ENCODE data around the gene CADPS. TPM values are rescaled to one million over a fixed set of nuclear protein-coding genes. Genes with fewer than 3 reads are reported as not detected.

The CADPS gene
- total RNA-seq, 2 donors from 2014 or later: 11.7 to 20.8 TPM

DNA sequence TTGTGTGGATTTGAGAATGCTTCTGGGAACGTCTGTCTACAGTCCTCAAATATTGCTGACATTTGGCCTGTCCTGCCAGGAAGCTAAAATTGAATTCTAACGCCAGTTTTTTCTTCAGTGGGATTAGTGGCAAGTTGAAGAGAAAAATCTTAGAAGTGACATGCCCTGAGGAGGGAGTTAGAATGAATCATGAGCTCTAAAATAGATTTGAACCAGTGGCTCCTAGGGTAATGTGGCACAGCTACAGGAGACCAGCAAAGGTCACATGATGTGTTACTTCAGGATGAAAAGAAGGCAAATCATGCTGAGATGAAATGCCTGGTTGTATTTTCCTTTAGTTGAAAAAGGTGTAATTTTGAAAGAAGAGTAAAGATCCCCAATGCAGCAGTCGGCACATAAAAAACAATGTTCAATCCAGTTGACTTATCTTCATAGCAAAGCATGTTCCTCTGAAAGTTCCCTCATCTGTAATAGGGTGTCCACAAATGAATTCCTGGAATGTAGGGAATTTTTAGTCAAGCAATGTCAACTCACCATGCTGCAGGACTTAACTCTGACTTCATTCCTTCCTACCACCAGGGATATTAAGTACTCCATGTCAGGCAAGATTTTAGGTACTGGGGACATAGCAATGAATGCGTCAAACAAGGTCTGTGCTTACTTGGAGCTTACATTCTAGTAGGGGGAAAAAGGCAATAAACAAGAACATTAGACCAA is 171.6 kb downstream of the CADPS start:
- WGBS, 2 experiments (ENCODE audit: insufficient coverage in 1 of 2, insufficient read length in 1 of 2): 81 to 100% methylated on average over 2 to 4 of the region's 4 CpGs
- Histone ChIP-seq H3K36me3 (ENCODE audit: control insufficient read depth, insufficient read depth, low read length) (no peaks in the 10 kb centered on the region), H3K4me3 (ENCODE audit: low read length) (no peak overlapping the region), H3K27ac (ENCODE audit: low read depth, low read length) (no peak overlapping the region), H3K4me1 (ENCODE audit: control insufficient read depth, insufficient read depth, low read length) (no peaks in the 10 kb centered on the region), H3K27me3 (ENCODE audit: control insufficient read depth, insufficient read depth, low read length, poor library complexity, severe bottlenecking) (no peaks in the 10 kb centered on the region), H3K9me3 (ENCODE audit: control insufficient read depth, low read length) (no peaks in the 10 kb centered on the region), H3K9ac (ENCODE audit: extremely low read depth, low read length, poor library complexity, severe bottlenecking) (no peak overlapping the region)
- no peak for DNase-seq
- Mint-ChIP-seq H3K36me3 (ENCODE audit: low read depth) (no peaks in the 10 kb centered on the region), H3K4me1 (no peaks in the 10 kb centered on the region), H3K27ac (no peak overlapping the region), H3K4me3 (no peak overlapping the region), H3K27me3 (ENCODE audit: insufficient read depth) (no peaks in the 10 kb centered on the region), H3K9me3 (no peaks in the 10 kb centered on the region)
- TF ChIP-seq, protein P1, sequence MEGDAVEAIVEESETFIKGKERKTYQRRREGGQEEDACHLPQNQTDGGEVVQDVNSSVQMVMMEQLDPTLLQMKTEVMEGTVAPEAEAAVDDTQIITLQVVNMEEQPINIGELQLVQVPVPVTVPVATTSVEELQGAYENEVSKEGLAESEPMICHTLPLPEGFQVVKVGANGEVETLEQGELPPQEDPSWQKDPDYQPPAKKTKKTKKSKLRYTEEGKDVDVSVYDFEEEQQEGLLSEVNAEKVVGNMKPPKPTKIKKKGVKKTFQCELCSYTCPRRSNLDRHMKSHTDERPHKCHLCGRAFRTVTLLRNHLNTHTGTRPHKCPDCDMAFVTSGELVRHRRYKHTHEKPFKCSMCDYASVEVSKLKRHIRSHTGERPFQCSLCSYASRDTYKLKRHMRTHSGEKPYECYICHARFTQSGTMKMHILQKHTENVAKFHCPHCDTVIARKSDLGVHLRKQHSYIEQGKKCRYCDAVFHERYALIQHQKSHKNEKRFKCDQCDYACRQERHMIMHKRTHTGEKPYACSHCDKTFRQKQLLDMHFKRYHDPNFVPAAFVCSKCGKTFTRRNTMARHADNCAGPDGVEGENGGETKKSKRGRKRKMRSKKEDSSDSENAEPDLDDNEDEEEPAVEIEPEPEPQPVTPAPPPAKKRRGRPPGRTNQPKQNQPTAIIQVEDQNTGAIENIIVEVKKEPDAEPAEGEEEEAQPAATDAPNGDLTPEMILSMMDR (conservative IDR thresholded peaks at IDR 0.05): no peak

DNA sequence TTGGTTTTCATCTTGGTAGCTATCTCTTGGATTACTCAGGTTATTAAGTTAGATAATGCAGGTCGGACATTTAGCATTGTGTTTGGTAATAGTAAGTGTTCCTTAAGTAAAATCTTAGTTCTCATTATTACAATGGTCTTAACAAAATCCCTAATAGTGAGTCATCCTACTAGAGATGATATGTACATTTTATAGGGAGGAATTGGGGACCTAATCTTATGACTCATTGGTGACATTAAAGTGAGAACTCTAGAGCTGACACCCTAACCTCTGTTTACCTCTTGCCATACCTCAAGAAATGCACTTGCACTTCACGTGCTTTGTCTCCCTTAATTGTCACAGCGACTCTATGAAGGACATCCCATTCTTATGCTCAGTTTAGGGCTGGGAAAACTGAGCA is 174.9 kb downstream of the CADPS start:
- H3K9me3 Mint-ChIP-seq: no peaks in the 10 kb centered on the region
- no peak overlapping the region for H3K27ac ChIP-seq (ENCODE audit: low read depth, low read length)
- H3K4me1 ChIP-seq (ENCODE audit: control insufficient read depth, insufficient read depth, low read length): peaks cover 8% of the 10 kb centered on the region
- TF ChIP-seq, protein P1 (conservative IDR thresholded peaks at IDR 0.05): no peak
- H3K36me3 Mint-ChIP-seq (ENCODE audit: low read depth): no peaks in the 10 kb centered on the region
- no peak overlapping the region for H3K9ac ChIP-seq (ENCODE audit: extremely low read depth, low read length, poor library complexity, severe bottlenecking)
- H3K36me3 ChIP-seq (ENCODE audit: control insufficient read depth, insufficient read depth, low read length): no peaks in the 10 kb centered on the region
- H3K4me3 ChIP-seq (ENCODE audit: low read length): no peak overlapping the region
- 83 to 100% methylated on average over 2 to 3 of the region's 3 CpGs for WGBS, 2 experiments (ENCODE audit: insufficient coverage in 1 of 2, insufficient read length in 1 of 2)
- no peak for DNase-seq
- H3K4me3 Mint-ChIP-seq: no peak overlapping the region
- H3K27ac Mint-ChIP-seq: no peak overlapping the region
- peaks cover 3% of the 10 kb centered on the region for H3K4me1 Mint-ChIP-seq
- H3K27me3 ChIP-seq (ENCODE audit: control insufficient read depth, insufficient read depth, low read length, poor library complexity, severe bottlenecking): no peaks in the 10 kb centered on the region
- H3K9me3 ChIP-seq (ENCODE audit: control insufficient read depth, low read length): no peaks in the 10 kb centered on the region
- H3K27me3 Mint-ChIP-seq (ENCODE audit: insufficient read depth): no peaks in the 10 kb centered on the region

DNA sequence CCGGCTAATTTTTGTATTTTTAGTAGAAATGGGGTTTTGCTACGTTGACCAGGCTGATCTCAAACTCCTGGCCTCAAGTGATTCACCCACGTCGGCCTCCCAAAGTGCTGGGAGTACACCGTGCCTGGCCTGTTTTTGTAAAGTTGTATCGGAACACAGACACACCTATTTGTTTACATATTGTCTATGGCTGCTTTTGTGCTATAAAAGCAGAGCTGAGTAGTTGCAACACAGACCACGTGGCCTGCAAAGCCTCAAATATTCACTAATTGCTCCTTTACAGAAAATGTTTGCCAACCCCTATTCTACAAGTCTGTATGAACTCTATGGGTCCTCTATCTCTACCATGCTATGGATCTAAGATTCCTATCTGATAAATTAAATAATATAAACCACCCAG is 175.5 kb downstream of the CADPS start:
- WGBS, 2 experiments (ENCODE audit: insufficient coverage in 1 of 2, insufficient read length in 1 of 2): 70 to 87% methylated on average over 3 to 7 of the region's 7 CpGs
- TF ChIP-seq, protein P1 (conservative IDR thresholded peaks at IDR 0.05): no peak
- Mint-ChIP-seq H3K4me1 (peaks cover 8% of the 10 kb centered on the region), H3K4me3 (no peak overlapping the region), H3K27ac (no peak overlapping the region), H3K36me3 (ENCODE audit: low read depth) (no peaks in the 10 kb centered on the region), H3K27me3 (ENCODE audit: insufficient read depth) (no peaks in the 10 kb centered on the region), H3K9me3 (no peaks in the 10 kb centered on the region)
- no peak for DNase-seq
- Histone ChIP-seq H3K4me1 (ENCODE audit: control insufficient read depth, insufficient read depth, low read length) (peaks cover 13% of the 10 kb centered on the region), H3K9me3 (ENCODE audit: control insufficient read depth, low read length) (no peaks in the 10 kb centered on the region), H3K27ac (ENCODE audit: low read depth, low read length) (no peak overlapping the region), H3K9ac (ENCODE audit: extremely low read depth, low read length, poor library complexity, severe bottlenecking) (no peak overlapping the region), H3K27me3 (ENCODE audit: control insufficient read depth, insufficient read depth, low read length, poor library complexity, severe bottlenecking) (no peaks in the 10 kb centered on the region), H3K4me3 (ENCODE audit: low read length) (no peak overlapping the region), H3K36me3 (ENCODE audit: control insufficient read depth, insufficient read depth, low read length) (no peaks in the 10 kb centered on the region)

Data from endodermal cell (in vitro differentiated cells).